Measurements from ENCODE around the gene WDR35.

DNA sequence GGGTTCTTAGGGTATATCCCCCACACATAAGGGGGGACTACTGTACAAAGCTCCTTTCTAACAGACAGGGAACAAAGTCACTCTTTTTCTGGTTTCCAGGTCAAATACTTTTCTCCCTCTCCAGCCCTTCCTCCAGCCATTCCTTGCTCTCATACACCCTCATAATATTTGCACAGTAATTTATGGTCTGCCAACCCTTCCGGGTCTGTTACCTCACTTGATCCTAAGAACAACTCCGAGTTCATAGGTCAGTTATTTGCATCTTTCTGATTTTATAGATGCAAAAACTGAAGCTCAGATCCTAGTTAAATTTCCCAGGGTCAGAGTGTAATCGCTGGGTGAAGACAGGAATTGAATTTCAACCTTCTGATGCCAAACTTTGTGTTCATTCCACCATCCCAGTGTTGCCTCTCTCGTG lies 37.4 kb upstream of the WDR35 start:
- TF ChIP-seq CREM (CRISPR knock-in tag; IDR thresholded peaks at IDR 0.05) = no peak
- TF ChIP-seq CTCF (IDR thresholded peaks at IDR 0.05) = no peak
- no peak for TF ChIP-seq TP53 (CRISPR knock-in tag; IDR thresholded peaks at IDR 0.05)
- no peak for TF ChIP-seq SP1 (CRISPR knock-in tag; conservative IDR thresholded peaks at IDR 0.05)
- no peak for TF ChIP-seq FOXJ3 (CRISPR knock-in tag; IDR thresholded peaks at IDR 0.05; ENCODE audit: borderline replicate concordance)
- TF ChIP-seq AFF4 (CRISPR knock-in tag; IDR thresholded peaks at IDR 0.05; ENCODE audit: borderline replicate concordance) = no peak
- TF ChIP-seq, protein P1, sequence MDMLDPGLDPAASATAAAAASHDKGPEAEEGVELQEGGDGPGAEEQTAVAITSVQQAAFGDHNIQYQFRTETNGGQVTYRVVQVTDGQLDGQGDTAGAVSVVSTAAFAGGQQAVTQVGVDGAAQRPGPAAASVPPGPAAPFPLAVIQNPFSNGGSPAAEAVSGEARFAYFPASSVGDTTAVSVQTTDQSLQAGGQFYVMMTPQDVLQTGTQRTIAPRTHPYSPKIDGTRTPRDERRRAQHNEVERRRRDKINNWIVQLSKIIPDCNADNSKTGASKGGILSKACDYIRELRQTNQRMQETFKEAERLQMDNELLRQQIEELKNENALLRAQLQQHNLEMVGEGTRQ (CRISPR knock-in tag; IDR thresholded peaks at IDR 0.05) = no peak
- no peak for TF ChIP-seq KAT7 (CRISPR knock-in tag; IDR thresholded peaks at IDR 0.05; ENCODE audit: borderline replicate concordance)
- TF ChIP-seq NFE2L1 (CRISPR knock-in tag; IDR thresholded peaks at IDR 0.05) = no peak
- no peak for TF ChIP-seq ATF3 (CRISPR knock-in tag; conservative IDR thresholded peaks at IDR 0.05)
- TF ChIP-seq, protein P2, sequence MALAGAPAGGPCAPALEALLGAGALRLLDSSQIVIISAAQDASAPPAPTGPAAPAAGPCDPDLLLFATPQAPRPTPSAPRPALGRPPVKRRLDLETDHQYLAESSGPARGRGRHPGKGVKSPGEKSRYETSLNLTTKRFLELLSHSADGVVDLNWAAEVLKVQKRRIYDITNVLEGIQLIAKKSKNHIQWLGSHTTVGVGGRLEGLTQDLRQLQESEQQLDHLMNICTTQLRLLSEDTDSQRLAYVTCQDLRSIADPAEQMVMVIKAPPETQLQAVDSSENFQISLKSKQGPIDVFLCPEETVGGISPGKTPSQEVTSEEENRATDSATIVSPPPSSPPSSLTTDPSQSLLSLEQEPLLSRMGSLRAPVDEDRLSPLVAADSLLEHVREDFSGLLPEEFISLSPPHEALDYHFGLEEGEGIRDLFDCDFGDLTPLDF (CRISPR knock-in tag; IDR thresholded peaks at IDR 0.05) = no peak
- TF ChIP-seq, protein P3, sequence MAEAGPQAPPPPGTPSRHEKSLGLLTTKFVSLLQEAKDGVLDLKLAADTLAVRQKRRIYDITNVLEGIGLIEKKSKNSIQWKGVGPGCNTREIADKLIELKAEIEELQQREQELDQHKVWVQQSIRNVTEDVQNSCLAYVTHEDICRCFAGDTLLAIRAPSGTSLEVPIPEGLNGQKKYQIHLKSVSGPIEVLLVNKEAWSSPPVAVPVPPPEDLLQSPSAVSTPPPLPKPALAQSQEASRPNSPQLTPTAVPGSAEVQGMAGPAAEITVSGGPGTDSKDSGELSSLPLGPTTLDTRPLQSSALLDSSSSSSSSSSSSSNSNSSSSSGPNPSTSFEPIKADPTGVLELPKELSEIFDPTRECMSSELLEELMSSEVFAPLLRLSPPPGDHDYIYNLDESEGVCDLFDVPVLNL (CRISPR knock-in tag; IDR thresholded peaks at IDR 0.05; ENCODE audit: borderline replicate concordance, low read depth) = no peak
- no peak for TF ChIP-seq CREB1 (CRISPR knock-in tag; IDR thresholded peaks at IDR 0.05)
